B cell (primary cell): ENCODE data around the gene PTPRM. TPM values are rescaled to one million over a fixed set of nuclear protein-coding genes. Genes with fewer than 3 reads are reported as not detected.
A peak's percentile ranks its signal among the peaks of the same experiment; 100 is the strongest.

ENCODE experiments used
- ATAC-seq: fragments of 200-7000 bp; cut with Tn5 transposase; one replicate; pipeline ENCODE4 v1.10.0; 2021; ENCODE audit warnings: low read depth, mild to moderate bottlenecking, moderate number of reproducible peaks, moderate library complexity
- CTCF ChIA-PET: fragments of 350-600 bp; sonication (Branson Sonifier 250); formaldehyde crosslinking; loops from one replicate; lab custom pipeline; 2021; ENCODE audit warnings: antibody characterized with exemption, inconsistent platforms; lab: Charles Lee
- POLR2A ChIA-PET: fragments of 350-600 bp; sonication (Branson Sonifier 250); formaldehyde crosslinking; loops from one replicate; lab custom pipeline; 2021; ENCODE audit warnings: antibody characterized with exemption; lab: Charles Lee
- DNase-seq: peaks from one replicate; pipeline ENCODE4 v3.0.0; 2013
- H2AFZ ChIP-seq: 2 replicates; pipeline ENCODE4 v1.6.1; 2012; ENCODE audit warnings: mild to moderate bottlenecking, low read depth, low read length; ENCODE audit not compliant: insufficient read depth, poor library complexity, severe bottlenecking
- H3K27ac ChIP-seq, 2 donors: 1 replicate in 1 of 2; 2 replicates in 1 of 2; pipeline ENCODE4 v1.5.1; 2012 to 2013; ENCODE audit warnings: low read length in 2 of 2, mild to moderate bottlenecking in 2 of 2, moderate library complexity in 1 of 2
- H3K27me3 ChIP-seq, 4 experiments: fragments of 200-600 bp in 1 of 4; sonication (generic) in 1 of 4; replicated peaks in 1 of 4; 1 replicate in 2 of 4; 2 replicates in 2 of 4; pipeline versions ENCODE4 v1.6.1 to v1.7.0; 2013 to 2016; ENCODE audit warnings: low read length in 3 of 4, mild to moderate bottlenecking in 2 of 4, mixed read lengths in 1 of 4, moderate library complexity in 1 of 4; ENCODE audit not compliant: insufficient read depth in 4 of 4, control insufficient read depth in 3 of 4; ENCODE audit errors: control extremely low read depth in 1 of 4
- H3K36me3 ChIP-seq, 2 experiments: replicated peaks in 1 of 2; 1 replicate in 1 of 2; 2 replicates in 1 of 2; pipeline versions ENCODE4 v1.6.1 to v1.7.1; 2013; ENCODE audit warnings: low read length in 1 of 2; ENCODE audit not compliant: insufficient read depth in 2 of 2, control insufficient read depth in 1 of 2; ENCODE audit errors: control extremely low read depth in 1 of 2, extremely low read depth in 1 of 2
- H3K4me1 ChIP-seq, 2 donors: fragments of 200-600 bp in 1 of 2; sonication (generic) in 1 of 2; 1 replicate in 1 of 2; 2 replicates in 1 of 2; pipeline versions ENCODE4 v1.5.1 to v1.6.1; 2013 to 2017; ENCODE audit warnings: low read length in 2 of 2; ENCODE audit not compliant: control insufficient read depth in 2 of 2, insufficient read depth in 2 of 2
- H3K4me2 ChIP-seq: replicated peaks from 2 replicates; pipeline ENCODE3; 2012; ENCODE audit warnings: mild to moderate bottlenecking, low read depth, low read length; ENCODE audit not compliant: poor library complexity, severe bottlenecking
- H3K4me3 ChIP-seq, 5 experiments: fragments of 200-600 bp in 1 of 5; sonication (generic) in 1 of 5; 1 replicate in 3 of 5; 2 replicates in 2 of 5; pipeline versions ENCODE4 v1.5.1 to v1.7.0; 2011 to 2016; ENCODE audit warnings: low read length in 4 of 5, mild to moderate bottlenecking in 4 of 5, low read depth in 2 of 5, control low read depth in 1 of 5, moderate library complexity in 1 of 5; ENCODE audit not compliant: insufficient read depth in 1 of 5; ENCODE audit errors: control extremely low read depth in 1 of 5, extremely low read depth in 1 of 5
- H3K79me2 ChIP-seq: fragments of 200-600 bp; sonication (generic); one replicate; pipeline ENCODE4 v1.6.0; 2016; ENCODE audit warnings: low read length; ENCODE audit not compliant: control insufficient read depth, insufficient read depth
- H3K9ac ChIP-seq: fragments of 200-600 bp; sonication (generic); 2 replicates; pipeline ENCODE4 v1.6.1; 2017; ENCODE audit warnings: mild to moderate bottlenecking, low read length, moderate library complexity
- H3K9me3 ChIP-seq, 3 donors: one replicate each; pipeline versions ENCODE4 v1.6.1 to v1.7.1; 2013; ENCODE audit warnings: low read length in 2 of 3; ENCODE audit not compliant: control insufficient read depth in 2 of 3, insufficient read depth in 1 of 3; ENCODE audit errors: control extremely low read depth in 1 of 3
- H4K20me1 ChIP-seq: 2 replicates; pipeline ENCODE4 v1.6.0; 2012; ENCODE audit warnings: mild to moderate bottlenecking, low read length; ENCODE audit not compliant: insufficient read depth, control insufficient read depth, poor library complexity, severe bottlenecking
- H3K27ac Mint-ChIP-seq: one replicate; pipeline ENCODE4 v1.8.0; 2021; ENCODE audit warnings: mixed read lengths
- H3K27me3 Mint-ChIP-seq: one replicate; pipeline ENCODE4 v1.8.0; 2021; ENCODE audit warnings: mixed read lengths
- H3K4me1 Mint-ChIP-seq: one replicate; pipeline ENCODE4 v1.8.0; 2021; ENCODE audit warnings: mixed read lengths
- H3K4me3 Mint-ChIP-seq: one replicate; pipeline ENCODE4 v1.8.0; 2021; ENCODE audit warnings: mixed read lengths
- H3K9me3 Mint-ChIP-seq: one replicate; pipeline ENCODE4 v1.8.0; 2022; ENCODE audit warnings: mixed read lengths; ENCODE audit not compliant: insufficient read depth
- CTCF ChIP-seq: fragments of 200-600 bp; IDR thresholded peaks from one replicate; pipeline ENCODE4 v1.8.0; 2022; ENCODE audit warnings: antibody characterized with exemption, mild to moderate bottlenecking
- EZH2 ChIP-seq: IDR thresholded peaks from 2 replicates; pipeline ENCODE4 v1.6.1; 2012; ENCODE audit warnings: borderline replicate concordance, low read depth, mild to moderate bottlenecking, moderate library complexity, low read length; ENCODE audit not compliant: insufficient read depth, poor library complexity, severe bottlenecking
- WGBS: methylation state at CpG from one replicate; pipeline ENCODE4 v1.1.5; 2013; ENCODE audit warnings: missing lambda C conversion rate; ENCODE audit not compliant: insufficient coverage; 5-methylcytosine and 5-hydroxymethylcytosine counted together
- intact Hi-C: fragments of 100-400 bp; cut with micrococcal nuclease; formaldehyde crosslinking; loops from one replicate; pipeline ENCODE4 v1.10.0; 2022
- polyA minus RNA-seq: library from RNA; depleted of rRNA, polyadenylated mRNA; stranded (reverse); fragments of >200 nt; gene quantifications from 2 replicates; pipeline ENCODE4 v1.2.3, GENCODE V29; 2012
- polyA plus RNA-seq: library from polyadenylated mRNA; depleted of rRNA; stranded (reverse); fragments of >200 nt; gene quantifications from 2 replicates; pipeline ENCODE4 v1.2.3, GENCODE V29; 2012
- total RNA-seq, 2 donors: library from RNA; stranded (reverse); fragments of 120-200 nt in 1 of 2; gene quantifications; 1 replicate in 1 of 2; 2 replicates in 1 of 2; pipeline versions ENCODE4 v1.2.3 to v1.2.4, GENCODE V29; 2013 to 2022

PTPRM gene
- 0.20 and 0.66 TPM in 2 replicates for total RNA-seq
- total RNA-seq (2013): 1.7 TPM
- 0.32 and 0.89 TPM in 2 replicates for polyA plus RNA-seq
- polyA minus RNA-seq: 0.77 and 0.93 TPM in 2 replicates

- ChIA-PET POLR2A (no interaction called here), CTCF (no interaction called here)
- Mint-ChIP-seq H3K9me3 (no peaks in the 10 kb centered on the region), H3K4me1 (peaks cover 7% of the 10 kb centered on the region), H3K27ac (no peak within 1 kb of the TSS), H3K4me3 (peak within 1 kb of the TSS; percentile 41), H3K27me3 (peaks cover 54% of the 10 kb centered on the region)
- H3K27me3 ChIP-seq: peaks cover 0 to 37% (median 21%) of the 10 kb centered on the region in 4 experiments
- peak within 1 kb of the TSS; percentile 75 for H3K4me2 ChIP-seq
- H4K20me1 ChIP-seq: no peaks in the 10 kb centered on the region
- H3K4me1 ChIP-seq: no peaks in the 10 kb centered on the region
- ATAC-seq: peak; percentile 65
- no peak for TF ChIP-seq CTCF
- peak within 1 kb of the TSS in 2 of 5 experiments; percentile 28 to 36 for H3K4me3 ChIP-seq
- no peaks in the 10 kb centered on the region for H3K79me2 ChIP-seq
- H3K9me3 ChIP-seq: no peaks in the 10 kb centered on the region
- no peak within 1 kb of the TSS for H3K27ac ChIP-seq
- 1% methylated on average over 139 of the region's 139 CpGs for WGBS
- no peaks in the 10 kb centered on the region for H3K36me3 ChIP-seq
- intact Hi-C loops: no loop called here
- peak; percentile 49 for DNase-seq
- H3K9ac ChIP-seq: peak within 1 kb of the TSS; percentile 47
- H2AFZ ChIP-seq: peak within 1 kb of the TSS; percentile 28
Measured at GRCh38 chr18:7566567-7567473, at the start of gene PTPRM. PTPRM (plus strand) TSS chr18:7567316; CDS start chr18:7567819, 503 bp downstream.

GRCh38 chr18:7517852-7518251, 49.3 kb upstream of the PTPRM start:
- Histone ChIP-seq H3K4me2 (no peak overlapping the region), H3K79me2 (no peaks in the 10 kb centered on the region), H3K36me3 (no peaks in the 10 kb centered on the region), H4K20me1 (no peaks in the 10 kb centered on the region), H3K4me1 (no peaks in the 10 kb centered on the region), H3K27ac (no peak overlapping the region), H2AFZ (no peak overlapping the region), H3K27me3 (no peaks in the 10 kb centered on the region), H3K9me3 (no peaks in the 10 kb centered on the region), H3K4me3 (no peak overlapping the region), H3K9ac (no peak overlapping the region)
- no peak overlapping the region for H3K27ac Mint-ChIP-seq
- no peaks in the 10 kb centered on the region for H3K4me1 Mint-ChIP-seq
- ChIA-PET POLR2A (no interaction called here), CTCF (no interaction called here)
- no peaks in the 10 kb centered on the region for H3K27me3 Mint-ChIP-seq
- H3K4me3 Mint-ChIP-seq: no peak overlapping the region
- DNase-seq (no peak), ATAC-seq (no peak)
- no peaks in the 10 kb centered on the region for H3K9me3 Mint-ChIP-seq
- no peak for TF ChIP-seq EZH2
- TF ChIP-seq CTCF: no peak
- intact Hi-C loops: no loop called here
- WGBS: no CpG with 5 or more reads among the region's 4 CpGs
